Embryonic facial prominence (tissue), 1 donor: Measurements from ENCODE around the gene PIGM.

Experiments used
- DNase-seq: peaks from one replicate; pipeline ENCODE4 v3.0.0-alpha.2; 2016; ENCODE audit errors: extremely low spot score

The PIGM gene

DNA sequence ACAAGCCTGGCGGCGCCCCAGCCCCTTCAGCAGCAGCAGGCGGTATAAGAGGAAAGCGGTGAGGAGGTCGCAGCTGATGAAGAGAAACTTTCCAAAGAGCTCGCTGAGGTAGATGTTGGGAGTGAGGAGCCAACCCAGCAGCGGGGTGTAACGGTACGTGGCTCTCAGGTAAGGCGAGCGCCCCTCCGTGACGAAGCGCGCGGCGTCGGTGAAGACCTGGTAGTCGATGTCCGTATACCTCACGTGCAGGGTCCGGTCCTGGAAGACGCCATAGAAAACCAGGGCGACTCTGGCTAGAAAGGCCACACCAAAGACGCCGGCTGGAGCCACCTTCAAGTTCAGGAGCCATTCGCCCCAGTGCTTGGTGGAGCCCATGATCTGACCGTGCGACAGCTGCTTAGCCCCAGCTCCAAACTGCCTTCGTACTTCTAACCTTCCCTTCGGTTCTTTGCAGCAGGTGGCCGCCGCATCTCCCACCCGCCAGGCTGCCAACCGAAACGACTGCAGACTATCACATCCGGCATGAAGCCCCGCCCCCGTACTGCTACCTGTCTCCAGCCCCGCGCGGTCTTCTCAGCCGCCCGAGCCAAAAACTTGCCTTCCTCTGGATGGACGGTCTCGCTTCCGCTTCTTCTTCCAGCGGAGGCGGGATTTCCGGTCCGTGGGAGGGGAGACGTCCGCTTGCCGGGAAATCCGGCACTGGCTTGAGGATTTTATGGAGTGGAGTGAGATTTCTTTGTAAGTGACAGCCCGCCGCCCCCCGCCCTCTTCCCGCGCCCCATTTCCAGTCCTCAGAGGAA lies at the start of gene PIGM:
Gene PIGM (minus strand): TSS at position 626 of the 800 bp plus-strand sequence. CDS start 251 bp downstream, at position 375.
- peak; percentile 80 for DNase-seq

DNA sequence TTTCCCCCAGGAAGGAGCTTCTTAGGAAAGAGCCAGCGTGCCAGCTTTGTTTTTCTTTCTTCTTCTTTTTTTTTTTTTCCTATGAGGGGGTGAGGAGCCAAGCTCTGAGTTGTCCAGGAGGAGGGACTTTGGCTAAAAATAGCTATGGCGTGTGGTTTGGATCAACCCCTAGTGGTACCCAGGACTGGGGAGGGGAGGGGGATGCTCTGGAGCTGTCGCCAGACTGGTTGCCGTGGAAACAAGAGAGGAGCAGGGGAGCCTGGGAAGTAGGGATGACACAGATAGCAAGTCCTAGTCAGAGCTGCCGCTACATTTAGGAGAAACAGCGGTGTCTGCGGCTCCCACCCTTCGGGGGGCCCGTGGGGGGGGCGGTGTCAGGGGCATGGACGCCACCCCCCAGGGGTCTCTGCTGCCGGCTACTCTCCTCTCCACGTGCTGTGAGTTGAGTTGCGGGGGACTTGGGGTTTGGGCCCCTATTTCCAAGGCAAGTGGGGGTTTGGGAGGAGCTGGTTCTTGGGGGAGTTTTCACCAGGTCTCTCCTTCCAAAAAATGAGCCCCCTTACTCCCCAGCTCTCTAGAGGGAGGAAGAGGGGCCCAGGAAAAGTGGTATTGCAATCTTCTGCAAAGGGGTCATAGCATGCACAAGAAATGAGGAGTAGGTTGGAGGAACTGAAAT lies 49.6 kb upstream of the PIGM start, which contains the start of gene KCNJ9:
Gene KCNJ9 (plus strand): TSS at position 278 of the 676 bp plus-strand sequence. CDS start 2,493 bp downstream, outside the sequence.
- no peak for DNase-seq

DNA sequence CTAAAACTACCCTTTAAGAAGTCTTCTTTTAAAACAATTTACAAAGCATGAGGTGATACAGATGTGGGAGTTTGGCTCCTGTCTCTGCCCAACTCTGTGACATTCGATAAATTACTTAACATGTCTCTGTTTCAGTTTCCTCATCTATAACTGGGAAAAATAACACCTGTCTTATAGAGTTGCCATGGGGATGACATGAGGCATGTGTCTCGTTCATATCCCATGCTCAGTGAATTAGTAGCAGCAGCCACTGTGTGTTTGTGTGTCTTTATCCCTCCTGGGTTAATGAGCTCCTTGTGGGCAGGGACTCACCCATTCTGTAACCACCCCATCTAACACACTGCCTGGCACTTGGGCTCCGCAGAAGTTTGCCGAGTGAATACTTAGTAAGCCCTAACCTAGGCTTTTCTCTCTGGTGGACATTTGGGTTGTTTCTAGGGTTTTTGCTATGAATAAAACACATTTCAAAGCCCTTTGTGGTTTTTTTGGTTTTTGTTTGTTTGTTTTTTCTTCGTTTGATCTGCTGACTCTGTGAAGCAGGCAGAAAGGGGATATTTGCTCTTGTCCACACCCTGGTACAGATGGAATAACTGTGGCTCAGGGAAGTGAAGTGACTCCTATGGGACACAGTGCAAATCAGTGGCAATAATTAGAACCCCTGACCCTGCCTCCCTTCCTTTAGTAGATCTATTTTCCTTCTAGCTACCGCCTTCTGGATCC lies 48.8 kb upstream of the PIGM start:
- no peak for DNase-seq

DNA sequence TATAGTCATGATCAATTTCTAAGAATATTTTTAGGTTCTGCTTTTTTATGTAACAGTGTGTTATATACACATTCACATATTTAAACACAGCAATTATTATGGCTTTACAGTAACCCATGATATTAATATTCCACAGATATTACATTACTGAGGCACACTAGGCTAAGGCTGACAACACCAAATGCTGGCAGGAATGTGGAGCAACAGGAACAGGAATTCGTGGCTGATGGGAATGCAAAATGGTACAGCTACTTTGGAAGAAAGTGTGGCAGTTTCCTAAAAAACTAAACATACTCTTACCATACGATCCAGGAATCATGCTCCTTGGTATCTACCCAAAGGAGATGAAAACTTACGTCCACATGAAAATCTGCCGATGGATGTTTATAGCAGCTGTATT lies 47.7 kb upstream of the PIGM start:
- no peak for DNase-seq

DNA sequence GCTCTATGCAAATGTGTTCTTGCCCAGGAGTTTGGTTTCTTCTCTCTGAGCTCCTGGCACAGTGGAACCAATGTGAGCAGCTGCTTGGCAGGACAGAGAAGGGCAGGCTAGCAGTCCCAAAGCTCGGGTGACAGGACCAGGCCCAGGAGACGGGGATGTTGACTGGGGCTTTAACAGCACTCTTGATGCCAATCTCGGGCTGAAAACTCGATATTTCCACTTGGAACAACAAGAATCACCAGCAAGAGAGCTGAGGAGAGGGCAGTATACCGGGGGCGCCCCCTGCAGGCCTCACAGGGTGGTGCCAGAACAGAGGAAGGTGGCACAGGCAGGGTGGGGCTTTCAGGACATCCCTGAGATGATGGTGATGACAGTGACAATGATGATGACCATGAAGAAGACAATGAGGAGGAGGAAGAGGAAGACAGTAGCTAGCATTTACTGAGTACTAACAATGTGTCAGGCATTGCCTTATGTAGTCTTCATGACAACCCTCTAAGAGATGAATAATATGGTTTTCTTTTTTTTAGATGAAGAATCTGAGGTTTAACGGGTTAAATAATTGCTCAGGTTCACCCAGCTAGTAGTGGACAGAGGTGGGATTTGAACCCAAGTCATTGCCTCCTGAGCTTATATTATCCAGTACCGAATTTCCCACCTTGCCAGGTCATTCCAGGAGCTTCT lies 46.9 kb upstream of the PIGM start:
- no peak for DNase-seq

DNA sequence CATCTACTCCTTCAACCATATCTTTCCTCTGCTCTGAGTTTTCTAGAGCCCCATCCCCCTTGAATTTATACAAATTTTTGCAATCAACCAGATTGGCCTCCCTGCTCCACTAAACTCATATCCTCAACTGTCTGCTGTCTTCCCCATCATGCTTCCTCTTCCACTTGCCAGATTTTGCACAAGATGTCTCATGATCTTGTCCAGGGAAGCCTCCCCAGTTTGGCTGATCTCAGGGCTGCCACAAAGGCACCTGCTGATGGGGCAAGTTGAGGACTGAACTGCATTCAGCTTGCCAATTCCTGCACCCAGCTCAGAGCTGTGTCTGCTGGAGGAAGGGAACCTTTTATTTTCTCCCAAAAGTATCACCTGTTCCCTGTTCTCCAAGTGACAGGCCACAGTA lies 45.7 kb upstream of the PIGM start:
- no peak for DNase-seq

DNA sequence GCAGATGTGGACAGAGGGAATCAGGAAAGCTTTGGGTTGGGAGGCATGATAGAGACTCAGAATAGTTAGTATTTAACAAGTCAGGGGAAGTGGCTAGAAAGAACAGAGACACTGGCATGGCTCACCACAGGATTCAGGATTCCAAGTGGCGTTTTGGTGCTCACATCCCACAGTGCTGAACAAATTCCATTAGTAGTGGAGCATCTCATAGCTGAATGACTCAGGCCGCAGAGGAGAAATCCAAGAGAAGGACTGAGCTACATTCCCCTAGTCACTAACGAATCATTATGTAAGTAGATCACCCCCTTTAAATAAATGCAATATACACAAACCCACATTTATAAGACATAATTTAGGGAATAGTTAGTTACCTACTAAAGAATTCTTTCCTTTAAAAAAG lies 44.5 kb upstream of the PIGM start:
- no peak for DNase-seq

DNA sequence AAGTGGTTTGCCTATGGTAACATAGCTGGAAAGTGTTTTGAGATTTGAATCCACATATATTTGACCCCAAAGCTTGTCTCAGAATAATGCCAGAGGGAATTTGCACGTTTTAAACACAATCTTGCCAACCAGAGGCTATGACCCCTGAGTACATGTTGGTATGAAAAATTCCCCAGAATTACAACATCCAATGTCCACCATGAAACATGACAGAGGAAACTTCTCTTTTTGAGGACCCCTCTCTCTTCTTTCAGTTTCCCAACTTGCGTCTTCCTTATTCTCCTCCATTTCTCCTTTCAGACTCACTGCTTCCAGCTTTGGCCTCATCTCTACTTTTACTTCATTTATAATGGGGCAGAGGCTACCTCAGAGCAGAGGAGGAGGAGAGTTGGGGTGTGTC lies 44.0 kb upstream of the PIGM start:
- no peak for DNase-seq

DNA sequence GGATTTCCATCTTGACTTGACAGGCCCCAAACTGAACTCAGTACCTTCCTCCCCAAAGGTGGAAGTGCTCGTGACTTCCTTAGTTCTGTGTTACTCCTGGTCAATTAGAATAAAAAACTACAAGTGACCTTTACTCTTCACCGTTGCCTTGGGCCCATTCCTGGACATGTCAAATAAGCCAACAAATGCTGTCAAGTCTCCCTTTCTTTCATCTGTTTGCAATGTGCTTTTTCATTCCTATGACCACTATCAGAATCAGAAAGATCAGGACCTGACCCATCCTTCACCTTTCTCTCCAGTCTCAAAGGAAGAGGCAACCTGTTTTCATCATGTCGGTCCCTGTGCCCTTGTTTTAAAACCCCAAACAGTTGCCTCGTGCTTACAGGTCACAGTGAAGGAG lies 43.1 kb upstream of the PIGM start:
- no peak for DNase-seq

DNA sequence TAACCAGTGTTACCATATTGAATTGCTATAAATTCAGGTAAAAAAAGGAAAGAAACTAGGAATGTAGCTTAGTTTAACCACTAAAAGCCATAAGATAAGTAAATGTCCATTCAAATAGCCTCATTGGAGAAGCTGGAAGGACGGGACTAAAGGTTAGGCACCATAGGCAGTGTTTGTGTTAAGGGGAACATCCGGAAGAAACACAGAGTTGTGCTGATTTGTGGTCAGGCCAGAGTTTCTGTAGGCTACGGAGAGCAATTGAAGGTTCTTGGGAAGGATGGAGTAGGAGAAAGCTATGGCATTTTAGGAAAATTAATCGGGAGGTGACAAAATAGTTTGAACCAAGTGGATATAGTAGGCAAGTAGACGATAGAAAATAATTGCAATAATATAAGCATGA lies 39.5 kb upstream of the PIGM start:
- no peak for DNase-seq

DNA sequence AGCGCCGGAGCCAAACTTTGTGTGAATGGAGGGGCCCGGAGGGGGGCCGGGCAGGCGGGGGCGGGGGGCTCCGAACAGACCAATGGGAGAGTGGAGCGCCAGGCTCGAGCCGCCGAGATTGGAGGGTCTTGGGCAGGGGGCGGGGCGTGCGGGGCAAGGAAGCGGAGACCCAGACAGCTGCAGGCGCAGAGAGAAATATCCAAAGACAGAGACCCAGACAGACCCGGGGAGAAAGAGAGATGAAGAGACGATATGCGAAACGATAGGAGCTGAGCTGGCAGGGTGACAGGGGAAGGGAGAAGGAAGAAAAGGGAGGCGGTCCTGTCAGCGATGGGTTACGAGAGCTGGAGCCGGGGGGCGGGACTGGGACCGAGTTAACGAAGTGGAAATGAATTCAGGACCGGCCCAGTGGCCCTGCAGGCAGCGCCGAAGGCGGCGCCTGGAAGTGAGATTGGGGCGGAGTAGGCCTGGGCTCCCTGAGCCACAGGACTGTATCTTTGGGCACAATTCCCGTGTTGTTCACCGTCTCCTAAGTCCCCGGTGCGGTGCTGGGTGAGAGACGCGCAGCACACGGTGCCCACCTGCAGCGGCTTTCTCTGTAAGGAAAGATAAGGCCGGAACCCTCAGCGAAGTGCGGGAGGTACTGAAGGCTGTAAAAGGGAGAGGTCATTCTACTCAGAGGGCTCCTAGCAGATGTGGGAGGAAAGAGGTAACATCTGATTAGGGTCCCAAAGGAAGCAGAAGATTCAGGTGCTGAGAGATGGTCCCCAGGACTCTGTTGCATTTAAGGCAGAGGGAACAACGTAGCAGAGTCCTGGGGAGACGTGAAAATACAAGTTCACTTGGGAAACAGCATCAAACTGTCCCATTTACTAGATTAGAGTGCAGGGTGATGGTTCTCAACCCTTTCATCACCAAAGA lies 38.7 kb upstream of the PIGM start:
- DNase-seq: peak; percentile 50

DNA sequence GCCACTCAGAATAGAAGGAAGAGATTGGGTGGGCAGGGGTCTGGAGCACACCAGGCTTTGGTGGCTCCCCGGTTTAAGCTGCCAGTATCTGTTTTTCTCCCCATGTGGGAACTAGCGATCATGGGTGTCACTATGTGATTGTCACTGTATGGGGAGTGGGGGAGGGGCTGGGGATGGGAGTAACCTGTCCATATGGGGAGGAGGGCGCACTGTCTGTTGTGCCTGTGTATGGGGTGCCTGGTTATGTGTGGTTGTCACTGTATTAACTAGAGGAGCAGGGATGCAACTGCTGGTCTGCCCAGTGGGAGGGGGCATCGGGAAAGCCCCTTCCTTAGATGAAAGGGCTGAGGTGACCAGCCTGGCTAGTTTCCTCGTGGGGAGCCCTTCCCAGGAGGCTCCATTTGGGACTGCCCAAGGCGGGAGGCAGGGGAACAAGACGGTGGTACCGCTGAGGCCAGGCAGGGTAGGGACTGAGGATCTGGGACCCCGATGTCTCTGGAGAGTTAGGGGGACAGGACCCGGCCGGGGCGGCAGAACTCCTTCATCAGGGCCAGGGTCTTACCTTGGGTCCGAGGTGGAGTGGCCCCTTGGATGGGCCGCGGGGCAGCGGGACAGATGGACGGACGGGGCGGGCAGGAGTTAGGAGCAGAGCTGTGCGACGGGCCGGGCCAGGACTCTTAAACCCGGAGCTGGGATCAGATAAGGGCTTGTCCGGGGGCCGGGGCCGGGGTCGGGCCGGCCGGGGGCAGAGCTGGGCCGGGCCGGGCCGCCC lies 37.9 kb upstream of the PIGM start, which contains the start of gene KCNJ10:
Gene KCNJ10 (minus strand): TSS at position 701 of the 772 bp plus-strand sequence. CDS start 27,628 bp downstream, outside the sequence.
- no peak for DNase-seq

DNA sequence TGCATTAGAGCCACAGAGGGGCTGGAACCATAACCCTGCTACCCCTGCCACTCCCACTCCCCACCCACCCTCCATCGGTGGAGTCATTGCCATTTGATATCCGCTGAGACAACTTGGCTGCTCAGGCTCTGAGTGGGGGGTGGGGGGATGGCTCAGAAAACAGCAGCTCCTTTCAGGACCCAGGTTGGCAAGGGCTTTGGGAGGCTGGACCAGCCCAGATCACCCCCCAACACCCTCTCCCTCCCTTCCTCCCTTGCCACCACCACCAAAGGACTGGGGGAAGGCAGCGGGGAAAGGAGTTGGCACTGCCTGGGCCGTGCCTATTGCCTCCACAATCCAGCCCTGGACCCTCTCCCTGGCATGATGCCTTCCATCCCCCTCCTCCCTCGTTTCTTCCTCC lies 36.4 kb upstream of the PIGM start:
- no peak for DNase-seq

DNA sequence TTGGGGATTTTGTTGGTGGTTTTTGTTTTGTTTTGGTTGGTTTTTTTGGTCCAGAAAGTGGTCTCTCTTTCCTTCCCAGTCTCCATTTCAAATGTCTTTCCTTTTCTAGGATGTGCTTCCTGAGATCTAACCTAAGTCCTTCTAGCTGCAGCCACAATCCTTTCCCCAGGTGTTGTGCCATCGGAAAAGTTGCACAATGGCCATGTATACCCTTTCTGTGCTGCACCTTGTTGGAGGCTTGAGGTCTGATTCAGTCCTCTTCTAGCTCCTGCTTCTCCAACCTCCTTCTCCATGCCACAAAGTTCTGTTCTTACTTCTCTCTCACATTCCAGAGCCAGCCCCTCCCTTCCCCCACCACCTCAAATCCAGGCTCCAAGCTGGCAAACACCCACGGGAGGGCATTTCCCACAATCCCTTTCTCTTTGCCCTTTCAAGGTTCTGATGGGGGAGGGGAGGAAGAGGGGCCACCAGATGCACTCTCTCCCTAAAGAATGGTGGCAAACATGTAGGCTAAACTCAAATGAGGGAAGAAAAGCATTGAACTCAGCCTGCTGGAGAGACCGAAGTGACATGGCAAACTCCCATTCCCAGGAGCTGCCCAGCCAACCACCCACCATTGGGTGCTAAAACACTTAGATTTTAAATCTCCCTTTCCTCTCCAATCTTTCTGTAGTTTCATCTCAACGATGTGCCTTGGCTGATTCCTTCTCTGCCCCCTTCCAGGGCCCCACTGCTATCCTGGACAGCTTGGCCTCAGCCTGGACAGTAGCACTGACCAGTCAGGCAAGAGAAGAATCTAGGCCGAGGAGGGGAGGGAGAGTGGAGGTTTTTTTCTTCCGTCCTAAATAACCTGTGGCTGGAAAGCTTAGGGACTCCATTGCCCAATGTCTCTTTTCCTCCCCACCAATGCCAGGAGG lies 35.3 kb upstream of the PIGM start:
- DNase-seq: no peak

DNA sequence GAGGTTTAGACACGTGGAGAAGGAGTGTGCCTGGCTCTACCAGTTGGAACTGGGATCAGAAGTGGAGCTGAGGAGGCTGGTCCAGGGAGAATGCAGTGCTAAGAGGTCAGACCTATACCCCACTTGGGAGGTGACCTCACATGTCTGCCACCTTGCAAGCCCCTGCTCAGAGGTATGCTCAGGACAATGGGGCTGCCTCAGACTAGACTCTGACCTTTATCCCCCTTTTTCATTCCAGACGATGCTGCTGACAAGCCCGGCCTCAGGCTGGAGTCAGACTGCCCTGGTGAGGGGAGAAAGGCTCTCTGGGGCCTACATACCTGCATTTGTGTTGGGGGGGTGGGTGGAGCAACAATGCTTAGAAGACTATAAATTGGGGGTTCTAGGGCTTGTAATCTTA lies 33.0 kb upstream of the PIGM start:
- no peak for DNase-seq

DNA sequence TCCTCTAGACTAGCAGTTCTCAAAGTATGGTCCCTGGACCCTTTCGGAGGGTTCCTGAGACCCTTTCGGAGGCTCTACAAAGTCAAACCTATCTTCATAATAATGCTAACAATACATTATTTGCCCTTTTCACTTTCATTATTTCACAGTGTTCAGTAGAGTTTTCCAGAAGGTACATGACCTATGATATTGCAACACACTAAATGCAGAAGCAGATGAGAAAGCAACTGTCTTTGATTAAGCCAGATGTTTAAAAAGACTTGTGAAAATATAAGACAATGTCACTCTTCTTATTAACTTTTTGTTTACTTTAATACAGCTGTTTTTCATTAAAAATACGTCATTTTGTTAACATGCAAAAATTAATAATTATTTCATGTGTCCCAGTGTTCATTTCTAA lies 32.4 kb upstream of the PIGM start:
- no peak for DNase-seq

DNA sequence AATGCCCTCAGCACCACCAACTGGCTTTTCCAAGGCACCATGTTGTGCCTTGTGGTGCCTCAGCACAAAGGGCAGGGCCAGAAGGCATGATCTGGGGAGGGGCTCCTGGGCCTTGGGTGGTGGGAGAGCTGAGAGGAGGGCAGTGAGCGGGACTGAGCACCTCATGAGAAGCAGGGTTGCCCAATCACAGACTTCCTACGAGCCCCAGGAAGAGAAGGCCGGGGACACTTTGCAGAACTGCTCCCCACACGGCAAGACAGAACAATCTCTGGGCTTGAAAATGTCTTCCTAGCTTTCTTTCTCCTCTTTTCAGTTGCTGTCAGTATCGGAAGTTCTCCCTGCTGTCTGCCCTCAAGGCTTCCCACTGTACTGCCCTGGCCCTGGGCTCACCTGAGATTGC lies 31.4 kb upstream of the PIGM start:
- DNase-seq: no peak

DNA sequence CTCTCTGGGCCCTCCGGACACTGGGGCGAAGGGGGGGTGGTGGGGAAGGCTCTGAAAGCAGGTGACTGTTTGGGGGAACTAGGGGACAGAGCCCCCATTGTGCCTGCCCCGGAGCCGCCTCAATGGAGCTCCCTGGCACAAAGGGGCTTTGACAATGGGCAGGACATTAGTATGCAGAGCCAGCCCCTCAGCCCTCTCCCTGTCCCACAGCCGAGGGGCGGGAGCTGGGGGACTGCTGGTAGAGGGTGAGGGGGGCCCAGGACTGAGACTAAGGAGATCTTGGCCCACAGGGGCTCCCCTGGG lies 30.4 kb upstream of the PIGM start:
- DNase-seq: no peak
